Jurkat, Clone E6-1 (cell line): Measurements from ENCODE around the gene SYTL5.

Experiments
- DNase-seq: peaks from one replicate; pipeline ENCODE4 v3.0.0-alpha.2; 2011; ENCODE audit warnings: low read depth, low spot score
- H3K4me3 ChIP-seq: 2 replicates; pipeline ENCODE4 v1.5.1; 2011; ENCODE audit warnings: mild to moderate bottlenecking, low read length, control low read depth, moderate library complexity

The SYTL5 gene

GRCh38 chrX:38008658-38009057 lies 2.3 kb downstream of the SYTL5 start:
- no peak for DNase-seq

GRCh38 chrX:38009641-38010040 lies 3.3 kb downstream of the SYTL5 start:
- no peak for DNase-seq
- no peak overlapping the region for H3K4me3 ChIP-seq

More at GRCh38 chrX:38008658-38009057, 2.3 kb downstream of the SYTL5 start:
- no peak overlapping the region for H3K4me3 ChIP-seq

GRCh38 chrX:38018766-38019425 lies 12.5 kb downstream of the SYTL5 start:
- H3K4me3 ChIP-seq = no peak overlapping the region
- DNase-seq = no peak

GRCh38 chrX:38028300-38028699 lies 21.9 kb downstream of the SYTL5 start:
- no peak for DNase-seq
- no peak overlapping the region for H3K4me3 ChIP-seq

GRCh38 chrX:38036466-38036865 lies 30.1 kb downstream of the SYTL5 start:
- no peak for DNase-seq
- no peak overlapping the region for H3K4me3 ChIP-seq

GRCh38 chrX:38038501-38038900 lies 32.1 kb downstream of the SYTL5 start:
- H3K4me3 ChIP-seq = no peak overlapping the region
- no peak for DNase-seq

- H3K4me3 ChIP-seq = no peak overlapping the region
- no peak for DNase-seq
Observed at GRCh38 chrX:38041237-38041636, 34.9 kb downstream of the SYTL5 start.

- H3K4me3 ChIP-seq = no peak overlapping the region
- DNase-seq = no peak
Observed at GRCh38 chrX:38044701-38045100, 38.3 kb downstream of the SYTL5 start.

GRCh38 chrX:38045538-38046096 lies 39.3 kb downstream of the SYTL5 start:
- H3K4me3 ChIP-seq = no peak overlapping the region
- no peak for DNase-seq

GRCh38 chrX:38048886-38049285 lies 42.5 kb downstream of the SYTL5 start:
- DNase-seq = no peak
- no peak overlapping the region for H3K4me3 ChIP-seq

GRCh38 chrX:38050806-38051205 lies 44.5 kb downstream of the SYTL5 start:
- H3K4me3 ChIP-seq = no peak overlapping the region
- DNase-seq = no peak

GRCh38 chrX:38052096-38052495 lies 45.7 kb downstream of the SYTL5 start:
- DNase-seq = no peak
- no peak overlapping the region for H3K4me3 ChIP-seq

- no peak for DNase-seq
- H3K4me3 ChIP-seq = no peak overlapping the region
Observed at GRCh38 chrX:38055170-38055847, 49.0 kb downstream of the SYTL5 start.

GRCh38 chrX:38060331-38060878 lies 54.1 kb downstream of the SYTL5 start:
- no peak for DNase-seq
- H3K4me3 ChIP-seq = no peak overlapping the region

- no peak for DNase-seq
- H3K4me3 ChIP-seq = no peak overlapping the region
Observed at GRCh38 chrX:38061335-38061734, 55.0 kb downstream of the SYTL5 start.

GRCh38 chrX:38066934-38067333 lies 60.6 kb downstream of the SYTL5 start:
- no peak for DNase-seq
- H3K4me3 ChIP-seq = no peak overlapping the region

- no peak for DNase-seq
- H3K4me3 ChIP-seq = no peak overlapping the region
Observed at GRCh38 chrX:38069273-38069672, 62.9 kb downstream of the SYTL5 start.

- no peak for DNase-seq
- H3K4me3 ChIP-seq = no peak overlapping the region
Observed at GRCh38 chrX:38069991-38070390, 63.6 kb downstream of the SYTL5 start.

- no peak for DNase-seq
- no peak overlapping the region for H3K4me3 ChIP-seq
Observed at GRCh38 chrX:38079463-38079862, 73.1 kb downstream of the SYTL5 start.

GRCh38 chrX:38080808-38081207 lies 74.5 kb downstream of the SYTL5 start:
- no peak for DNase-seq
- H3K4me3 ChIP-seq = no peak overlapping the region
